KOPT-K1 (cell line): ENCODE data around the gene GNB5.
"Not testable (repeated sequence)": the region's sequence is repeated elsewhere in the genome, so short reads cannot be mapped to it uniquely, and the experiment has no call there.

Source experiments
- H3K27ac ChIP-seq: fragments of 200-600 bp; sonication (generic); 2 replicates; pipeline ENCODE4 v1.5.1; 2016; ENCODE audit warnings: antibody characterized with exemption, mild to moderate bottlenecking, low read depth, low read length; ENCODE audit not compliant: poor library complexity, severe bottlenecking
- H3K36me3 ChIP-seq: fragments of 200-600 bp; sonication (generic); 2 replicates; pipeline ENCODE4 v1.5.1; 2017; ENCODE audit warnings: antibody characterized with exemption, mild to moderate bottlenecking, low read length, moderate library complexity; ENCODE audit not compliant: insufficient read depth
- H3K9me3 ChIP-seq: fragments of 200-600 bp; sonication (generic); 2 replicates; pipeline ENCODE4 v1.5.1; 2017; ENCODE audit warnings: antibody characterized with exemption, low read length, mild to moderate bottlenecking; ENCODE audit not compliant: insufficient read depth, poor library complexity, severe bottlenecking

The GNB5 gene

GRCh38 chr15:52095597-52096262 is 95.5 kb downstream of the GNB5 start:
- H3K9me3 ChIP-seq = no peaks in the 10 kb centered on the region
- no peaks in the 10 kb centered on the region for H3K36me3 ChIP-seq
- no peak overlapping the region for H3K27ac ChIP-seq

- Histone ChIP-seq H3K36me3 (no peaks in the 10 kb centered on the region), H3K9me3 (peaks cover 6% of the 10 kb centered on the region), H3K27ac (no peak overlapping the region)
Measured at GRCh38 chr15:52094811-52095584, 96.2 kb downstream of the GNB5 start.

DNA sequence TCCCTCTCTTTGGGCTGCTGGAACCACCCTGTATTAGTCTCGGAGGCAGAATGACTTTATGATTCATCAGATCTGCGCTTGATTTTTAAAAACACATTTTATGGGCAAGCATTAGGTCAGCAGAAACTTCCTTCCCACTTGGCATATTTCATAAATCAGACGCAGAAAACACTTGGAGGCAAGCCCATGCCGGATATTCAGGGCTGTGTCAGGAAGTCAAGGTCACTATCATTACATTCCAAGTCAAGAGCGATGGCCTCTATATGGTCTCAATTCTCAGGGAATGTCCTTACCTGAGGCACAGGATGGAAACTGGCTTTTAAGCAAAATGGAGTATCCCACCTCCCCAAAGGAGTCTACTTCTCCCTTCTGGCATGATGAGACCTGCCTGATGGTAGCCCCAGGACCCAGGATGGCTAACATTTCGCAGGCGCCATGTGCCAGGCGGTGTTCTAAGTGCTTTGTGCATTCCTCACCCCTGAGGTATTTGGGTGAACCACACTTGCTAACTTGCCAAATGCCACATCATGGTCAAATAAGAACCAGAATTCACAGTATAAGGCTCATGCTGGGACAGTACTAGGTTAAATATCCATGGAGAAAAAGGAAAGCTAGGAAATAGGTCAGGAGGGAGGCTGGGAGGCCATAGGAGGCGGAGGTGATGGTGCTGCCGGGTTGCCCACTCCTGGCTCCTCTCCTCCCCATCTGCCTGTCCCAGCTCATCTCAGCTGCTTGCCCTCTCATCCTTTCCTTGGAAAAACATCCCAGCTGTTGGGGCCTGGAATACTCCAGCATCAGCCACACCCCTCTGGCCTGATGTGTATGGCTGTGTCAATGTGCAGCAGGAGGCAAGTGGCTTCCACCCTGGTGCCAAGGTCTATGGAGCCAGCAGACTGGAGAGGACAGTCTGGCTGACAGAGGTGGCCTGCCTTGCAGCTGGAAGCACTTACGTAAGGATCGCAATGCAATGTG is 97.4 kb downstream of the GNB5 start:
- H3K36me3 ChIP-seq = no peaks in the 10 kb centered on the region
- no peak overlapping the region for H3K27ac ChIP-seq
- peaks cover 12% of the 10 kb centered on the region for H3K9me3 ChIP-seq

DNA sequence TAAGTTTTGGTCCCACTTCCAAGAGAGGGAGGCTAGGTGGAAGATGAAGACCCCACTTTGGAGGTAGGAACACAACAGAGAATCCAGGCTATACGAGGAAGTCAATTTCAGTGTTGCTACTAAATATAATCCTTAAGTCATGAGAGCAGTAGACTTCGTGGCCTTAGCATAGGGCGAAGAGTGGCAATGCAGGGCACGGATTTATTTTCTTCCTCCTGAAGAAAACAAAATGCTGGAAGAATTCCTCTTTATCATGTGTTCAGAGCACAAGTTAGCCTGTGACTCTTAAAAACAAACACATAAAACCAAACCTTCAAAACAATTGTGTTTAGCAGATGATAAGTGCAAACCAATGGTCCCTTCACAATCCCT is 98.0 kb downstream of the GNB5 start:
- Histone ChIP-seq H3K9me3 (peaks cover 12% of the 10 kb centered on the region), H3K27ac (no peak overlapping the region), H3K36me3 (no peaks in the 10 kb centered on the region)

GRCh38 chr15:52090193-52090592 is 101.0 kb downstream of the GNB5 start:
- Histone ChIP-seq H3K36me3 (no peaks in the 10 kb centered on the region), H3K27ac (no peak overlapping the region), H3K9me3 (peaks cover 24% of the 10 kb centered on the region)

DNA sequence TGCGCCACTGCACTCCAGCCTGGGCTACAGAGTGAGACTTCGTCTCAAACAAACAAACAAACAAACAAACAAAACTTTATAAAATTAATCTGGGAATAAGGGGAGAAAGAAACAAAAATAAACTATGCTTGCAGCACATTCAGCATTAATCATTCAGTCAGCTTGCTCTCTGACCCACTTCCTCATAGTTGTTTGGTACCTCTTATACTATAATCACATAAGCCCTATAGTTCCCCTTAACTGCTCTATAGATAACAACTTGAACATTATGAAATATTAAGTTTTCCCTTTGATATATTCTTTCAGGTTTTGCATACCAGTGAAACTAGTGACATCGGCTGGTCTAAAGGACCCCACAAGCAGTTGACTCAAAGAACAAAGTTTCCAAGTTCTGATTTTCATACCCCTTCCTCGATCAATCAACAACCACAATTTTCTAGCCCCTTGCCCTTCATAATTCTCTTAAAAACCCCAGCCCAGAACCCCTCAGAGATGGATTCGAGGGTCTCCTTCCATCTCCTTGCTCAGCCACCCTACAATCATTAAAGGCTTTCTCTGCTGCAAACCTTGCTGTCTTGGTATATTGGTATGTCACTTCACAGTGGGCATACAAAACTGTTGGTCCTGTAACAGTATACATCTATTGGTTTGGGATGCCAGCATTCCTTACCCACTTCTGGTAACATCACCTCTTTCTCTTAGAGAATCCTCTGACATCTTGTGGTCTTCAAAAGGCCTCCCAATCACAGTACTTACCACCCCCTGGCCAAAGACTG is 105.0 kb downstream of the GNB5 start:
- Histone ChIP-seq H3K27ac (no peak overlapping the region), H3K9me3 (peaks cover 24% of the 10 kb centered on the region), H3K36me3 (no peaks in the 10 kb centered on the region)

DNA sequence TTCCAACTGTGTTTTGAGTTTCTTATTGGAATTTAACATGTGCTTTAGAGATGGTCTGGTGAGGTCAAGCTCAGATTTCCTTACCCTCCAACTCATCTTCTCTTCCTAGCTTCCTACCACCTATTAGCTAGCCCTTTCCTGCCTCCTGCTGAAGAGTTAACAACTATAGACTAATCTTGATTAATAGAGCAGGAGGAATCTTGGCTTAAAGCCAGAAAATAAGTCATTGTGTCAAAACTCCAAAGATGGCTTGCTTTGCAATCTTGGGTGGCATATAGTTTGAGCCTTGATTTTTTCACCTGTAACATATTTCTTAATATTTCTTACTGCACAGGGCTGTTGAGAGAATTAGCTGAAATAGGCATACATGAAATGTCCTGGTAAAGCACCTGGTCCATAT is 105.9 kb downstream of the GNB5 start:
- Histone ChIP-seq H3K9me3 (peaks cover 20% of the 10 kb centered on the region), H3K27ac (no peak overlapping the region), H3K36me3 (no peaks in the 10 kb centered on the region)

GRCh38 chr15:52083603-52084002 is 107.6 kb downstream of the GNB5 start:
- Histone ChIP-seq H3K27ac (no peak overlapping the region), H3K9me3 (peaks cover 11% of the 10 kb centered on the region), H3K36me3 (no peaks in the 10 kb centered on the region)

GRCh38 chr15:52083037-52083359 is 108.2 kb downstream of the GNB5 start:
- H3K27ac ChIP-seq = peak overlapping the region; percentile 65
- not testable (repeated sequence) for H3K36me3 ChIP-seq
- peaks cover 11% of the 10 kb centered on the region for H3K9me3 ChIP-seq

DNA sequence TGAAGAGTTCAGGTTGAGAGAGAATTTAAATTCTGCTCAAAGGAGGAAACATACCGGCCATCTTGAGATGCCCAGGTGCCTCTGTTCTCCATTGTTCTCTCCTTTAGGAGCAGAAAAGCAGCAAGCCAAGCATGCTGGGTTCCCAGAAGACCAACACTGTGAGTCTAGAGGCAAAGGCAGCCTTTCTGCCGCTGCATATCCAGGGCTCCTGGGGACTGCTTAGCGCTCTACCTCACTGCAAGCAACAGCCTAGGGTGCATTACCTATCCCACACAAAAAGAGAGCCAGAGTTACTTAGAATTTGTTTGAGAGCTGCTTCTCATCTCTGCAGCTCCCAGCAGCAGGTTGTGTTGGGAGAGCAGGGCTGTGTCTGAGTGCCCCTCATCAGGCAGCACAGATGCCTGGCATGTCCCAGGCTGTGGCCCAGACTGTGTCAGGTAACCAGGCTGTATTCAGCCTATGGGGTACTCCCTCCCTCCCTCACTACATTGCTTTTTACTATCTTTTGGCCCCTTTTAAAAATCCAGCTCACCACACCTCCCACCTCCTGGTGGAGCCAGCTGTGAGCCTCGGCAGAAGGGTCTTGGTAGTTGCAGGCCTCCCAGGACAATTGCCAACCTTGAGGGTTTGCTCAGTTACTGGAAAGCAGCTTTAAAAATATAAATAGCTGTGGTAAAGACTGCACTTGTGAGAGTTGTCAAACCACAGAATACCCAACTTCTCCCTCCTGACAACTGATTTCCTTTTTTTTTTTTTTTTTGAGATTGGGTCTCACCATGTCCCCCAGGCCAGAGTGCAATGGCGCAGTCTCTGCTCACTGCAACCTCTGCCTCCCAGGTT is 108.8 kb downstream of the GNB5 start:
- peaks cover 11% of the 10 kb centered on the region for H3K9me3 ChIP-seq
- H3K27ac ChIP-seq = peak overlapping the region; percentile 65
- H3K36me3 ChIP-seq = no peaks in the 10 kb centered on the region

DNA sequence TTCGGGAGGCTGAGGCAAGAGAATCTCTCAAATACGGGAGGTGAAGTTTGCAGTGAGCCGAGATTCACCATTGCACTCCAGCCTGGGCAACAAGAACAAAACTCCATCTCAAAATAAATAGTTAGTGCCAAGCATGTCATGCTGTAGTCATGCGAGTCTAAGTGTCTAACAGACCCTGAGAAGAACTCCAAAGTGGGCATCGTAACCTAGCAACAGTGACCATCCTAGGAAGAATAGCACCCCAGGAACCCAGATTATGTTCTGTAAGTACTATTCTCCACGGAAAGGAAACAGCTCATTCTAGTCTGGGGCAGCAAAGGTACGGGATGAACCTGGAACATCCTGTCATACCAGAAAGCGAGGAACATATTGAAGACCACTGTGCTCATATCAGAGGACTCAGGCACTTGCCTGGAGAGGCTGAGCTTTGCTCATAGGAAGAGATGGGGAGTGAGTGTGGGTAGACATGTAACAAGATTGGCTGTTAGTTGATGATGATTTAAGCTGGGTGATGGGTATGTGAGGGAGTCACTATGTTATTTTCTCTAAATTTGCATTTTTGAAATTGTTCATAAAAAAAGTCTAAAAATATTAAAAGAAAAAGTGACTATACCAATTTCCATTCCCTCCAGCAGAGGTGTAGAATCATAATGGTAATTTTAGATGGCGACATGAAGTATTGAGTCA is 110.3 kb downstream of the GNB5 start:
- H3K9me3 ChIP-seq = no peaks in the 10 kb centered on the region
- no peaks in the 10 kb centered on the region for H3K36me3 ChIP-seq
- H3K27ac ChIP-seq = no peak overlapping the region

DNA sequence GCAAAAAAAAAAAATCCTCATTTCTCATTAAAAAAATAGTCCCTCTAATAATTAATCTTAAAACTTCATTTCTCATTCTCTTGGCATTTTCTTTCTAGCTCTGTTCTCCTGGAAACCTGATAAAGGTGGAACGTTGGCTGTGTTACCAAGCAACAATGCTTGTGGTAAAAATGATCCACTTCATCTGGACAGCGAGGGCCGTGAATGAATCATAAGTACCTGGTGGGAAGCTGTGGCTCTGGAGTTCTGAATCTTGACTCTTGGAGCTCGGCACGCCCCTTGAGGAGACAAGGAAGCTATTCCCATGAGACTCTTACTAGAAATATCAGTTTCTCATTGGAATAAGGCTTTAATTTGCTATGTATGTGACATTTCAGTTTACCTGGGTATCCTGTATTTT is 111.2 kb downstream of the GNB5 start:
- Histone ChIP-seq H3K36me3 (no peaks in the 10 kb centered on the region), H3K9me3 (no peaks in the 10 kb centered on the region), H3K27ac (no peak overlapping the region)

- Histone ChIP-seq H3K27ac (no peak overlapping the region), H3K9me3 (no peaks in the 10 kb centered on the region), H3K36me3 (no peaks in the 10 kb centered on the region)
Measured at GRCh38 chr15:52078876-52079700, 112.1 kb downstream of the GNB5 start.
